NCI-H146 (cell line): ENCODE measurements around the gene SLCO6A1.
"Not testable (repeated sequence)": the region's sequence is repeated elsewhere in the genome, so short reads cannot be mapped to it uniquely, and the experiment has no call there.

Experiments used
- DNase-seq: peaks from one replicate; lab custom pipeline; 2025; lab: John Stamatoyannopoulos, UW

The SLCO6A1 gene

GRCh38 chr5:102498271-102499034, at the start of gene SLCO6A1:
Gene SLCO6A1 (minus strand): TSS chr5:102499001. CDS start chr5:102498844, 157 bp downstream.
- DNase-seq: no peak

GRCh38 chr5:102547141-102548035, 48.6 kb upstream of the SLCO6A1 start:
- no peak for DNase-seq

- DNase-seq: peak; percentile 18
Measured at GRCh38 chr5:102545175-102545574, 46.4 kb upstream of the SLCO6A1 start.

GRCh38 chr5:102542057-102542456, 43.3 kb upstream of the SLCO6A1 start:
- DNase-seq: no peak

- DNase-seq: peak; percentile 15
Measured at GRCh38 chr5:102539996-102540728, 41.4 kb upstream of the SLCO6A1 start.

GRCh38 chr5:102539562-102539961, 40.8 kb upstream of the SLCO6A1 start:
- no peak for DNase-seq

GRCh38 chr5:102537011-102537410, 38.2 kb upstream of the SLCO6A1 start:
- no peak for DNase-seq

- DNase-seq: no peak
Measured at GRCh38 chr5:102536323-102536928, 37.6 kb upstream of the SLCO6A1 start.

- no peak for DNase-seq
Measured at GRCh38 chr5:102532123-102532522, 33.3 kb upstream of the SLCO6A1 start.

GRCh38 chr5:102531506-102531905, 32.7 kb upstream of the SLCO6A1 start:
- DNase-seq: no peak

GRCh38 chr5:102529447-102529846, 30.6 kb upstream of the SLCO6A1 start:
- DNase-seq: no peak

GRCh38 chr5:102529031-102529430, 30.2 kb upstream of the SLCO6A1 start:
- no peak for DNase-seq

- no peak for DNase-seq
Measured at GRCh38 chr5:102528600-102528999, 29.8 kb upstream of the SLCO6A1 start.

GRCh38 chr5:102527547-102527946, 28.7 kb upstream of the SLCO6A1 start:
- DNase-seq: no peak

- DNase-seq: no peak
Measured at GRCh38 chr5:102523541-102524175, 24.9 kb upstream of the SLCO6A1 start.

- no peak for DNase-seq
Measured at GRCh38 chr5:102511666-102512065, 12.9 kb upstream of the SLCO6A1 start.

GRCh38 chr5:102491261-102491914, 7.4 kb downstream of the SLCO6A1 start:
- not testable (repeated sequence) for DNase-seq

GRCh38 chr5:102483736-102484135, 15.1 kb downstream of the SLCO6A1 start:
- no peak for DNase-seq

GRCh38 chr5:102481054-102481715, 17.6 kb downstream of the SLCO6A1 start:
- DNase-seq: peak; percentile 67

- no peak for DNase-seq
Measured at GRCh38 chr5:102453716-102454115, 45.1 kb downstream of the SLCO6A1 start.
